B cell (primary cell): Measurements from ENCODE around the gene ADAMTS16. TPM values are rescaled to one million over a fixed set of nuclear protein-coding genes. Genes with fewer than 3 reads are reported as not detected.

Experiments used
- ATAC-seq: fragments of 200-7000 bp; cut with Tn5 transposase; one replicate; pipeline ENCODE4 v1.10.0; 2021; ENCODE audit warnings: low read depth, mild to moderate bottlenecking, moderate number of reproducible peaks, moderate library complexity
- CTCF ChIA-PET: fragments of 350-600 bp; sonication (Branson Sonifier 250); formaldehyde crosslinking; loops from one replicate; lab custom pipeline; 2021; ENCODE audit warnings: antibody characterized with exemption, inconsistent platforms; lab: Charles Lee
- POLR2A ChIA-PET: fragments of 350-600 bp; sonication (Branson Sonifier 250); formaldehyde crosslinking; loops from one replicate; lab custom pipeline; 2021; ENCODE audit warnings: antibody characterized with exemption; lab: Charles Lee
- DNase-seq: peaks from one replicate; pipeline ENCODE4 v3.0.0; 2013
- H2AFZ ChIP-seq: 2 replicates; pipeline ENCODE4 v1.6.1; 2012; ENCODE audit warnings: mild to moderate bottlenecking, low read depth, low read length; ENCODE audit not compliant: insufficient read depth, poor library complexity, severe bottlenecking
- H3K27ac ChIP-seq, 2 donors: 1 replicate in 1 of 2; 2 replicates in 1 of 2; pipeline ENCODE4 v1.5.1; 2012 to 2013; ENCODE audit warnings: low read length in 2 of 2, mild to moderate bottlenecking in 2 of 2, moderate library complexity in 1 of 2
- H3K27me3 ChIP-seq, 4 experiments: fragments of 200-600 bp in 1 of 4; sonication (generic) in 1 of 4; replicated peaks in 1 of 4; 1 replicate in 2 of 4; 2 replicates in 2 of 4; pipeline versions ENCODE4 v1.6.1 to v1.7.0; 2013 to 2016; ENCODE audit warnings: low read length in 3 of 4, mild to moderate bottlenecking in 2 of 4, mixed read lengths in 1 of 4, moderate library complexity in 1 of 4; ENCODE audit not compliant: insufficient read depth in 4 of 4, control insufficient read depth in 3 of 4; ENCODE audit errors: control extremely low read depth in 1 of 4
- H3K36me3 ChIP-seq, 2 experiments: replicated peaks in 1 of 2; 1 replicate in 1 of 2; 2 replicates in 1 of 2; pipeline versions ENCODE4 v1.6.1 to v1.7.1; 2013; ENCODE audit warnings: low read length in 1 of 2; ENCODE audit not compliant: insufficient read depth in 2 of 2, control insufficient read depth in 1 of 2; ENCODE audit errors: control extremely low read depth in 1 of 2, extremely low read depth in 1 of 2
- H3K4me1 ChIP-seq, 2 donors: fragments of 200-600 bp in 1 of 2; sonication (generic) in 1 of 2; 1 replicate in 1 of 2; 2 replicates in 1 of 2; pipeline versions ENCODE4 v1.5.1 to v1.6.1; 2013 to 2017; ENCODE audit warnings: low read length in 2 of 2; ENCODE audit not compliant: control insufficient read depth in 2 of 2, insufficient read depth in 2 of 2
- H3K4me2 ChIP-seq: replicated peaks from 2 replicates; pipeline ENCODE3; 2012; ENCODE audit warnings: mild to moderate bottlenecking, low read depth, low read length; ENCODE audit not compliant: poor library complexity, severe bottlenecking
- H3K4me3 ChIP-seq, 5 experiments: fragments of 200-600 bp in 1 of 5; sonication (generic) in 1 of 5; 1 replicate in 3 of 5; 2 replicates in 2 of 5; pipeline versions ENCODE4 v1.5.1 to v1.7.0; 2011 to 2016; ENCODE audit warnings: low read length in 4 of 5, mild to moderate bottlenecking in 4 of 5, low read depth in 2 of 5, control low read depth in 1 of 5, moderate library complexity in 1 of 5; ENCODE audit not compliant: insufficient read depth in 1 of 5; ENCODE audit errors: control extremely low read depth in 1 of 5, extremely low read depth in 1 of 5
- H3K79me2 ChIP-seq: fragments of 200-600 bp; sonication (generic); one replicate; pipeline ENCODE4 v1.6.0; 2016; ENCODE audit warnings: low read length; ENCODE audit not compliant: control insufficient read depth, insufficient read depth
- H3K9ac ChIP-seq: fragments of 200-600 bp; sonication (generic); 2 replicates; pipeline ENCODE4 v1.6.1; 2017; ENCODE audit warnings: mild to moderate bottlenecking, low read length, moderate library complexity
- H3K9me3 ChIP-seq, 3 donors: one replicate each; pipeline versions ENCODE4 v1.6.1 to v1.7.1; 2013; ENCODE audit warnings: low read length in 2 of 3; ENCODE audit not compliant: control insufficient read depth in 2 of 3, insufficient read depth in 1 of 3; ENCODE audit errors: control extremely low read depth in 1 of 3
- H4K20me1 ChIP-seq: 2 replicates; pipeline ENCODE4 v1.6.0; 2012; ENCODE audit warnings: mild to moderate bottlenecking, low read length; ENCODE audit not compliant: insufficient read depth, control insufficient read depth, poor library complexity, severe bottlenecking
- H3K27ac Mint-ChIP-seq: one replicate; pipeline ENCODE4 v1.8.0; 2021; ENCODE audit warnings: mixed read lengths
- H3K27me3 Mint-ChIP-seq: one replicate; pipeline ENCODE4 v1.8.0; 2021; ENCODE audit warnings: mixed read lengths
- H3K4me1 Mint-ChIP-seq: one replicate; pipeline ENCODE4 v1.8.0; 2021; ENCODE audit warnings: mixed read lengths
- H3K4me3 Mint-ChIP-seq: one replicate; pipeline ENCODE4 v1.8.0; 2021; ENCODE audit warnings: mixed read lengths
- H3K9me3 Mint-ChIP-seq: one replicate; pipeline ENCODE4 v1.8.0; 2022; ENCODE audit warnings: mixed read lengths; ENCODE audit not compliant: insufficient read depth
- CTCF ChIP-seq: fragments of 200-600 bp; IDR thresholded peaks from one replicate; pipeline ENCODE4 v1.8.0; 2022; ENCODE audit warnings: antibody characterized with exemption, mild to moderate bottlenecking
- EZH2 ChIP-seq: IDR thresholded peaks from 2 replicates; pipeline ENCODE4 v1.6.1; 2012; ENCODE audit warnings: borderline replicate concordance, low read depth, mild to moderate bottlenecking, moderate library complexity, low read length; ENCODE audit not compliant: insufficient read depth, poor library complexity, severe bottlenecking
- WGBS: methylation state at CpG from one replicate; pipeline ENCODE4 v1.1.5; 2013; ENCODE audit warnings: missing lambda C conversion rate; ENCODE audit not compliant: insufficient coverage; 5-methylcytosine and 5-hydroxymethylcytosine counted together
- intact Hi-C: fragments of 100-400 bp; cut with micrococcal nuclease; formaldehyde crosslinking; loops from one replicate; pipeline ENCODE4 v1.10.0; 2022
- polyA plus RNA-seq: library from polyadenylated mRNA; depleted of rRNA; stranded (reverse); fragments of >200 nt; gene quantifications from 2 replicates; pipeline ENCODE4 v1.2.3, GENCODE V29; 2012
- total RNA-seq, 2 donors: library from RNA; stranded (reverse); fragments of 120-200 nt in 1 of 2; gene quantifications; 1 replicate in 1 of 2; 2 replicates in 1 of 2; pipeline versions ENCODE4 v1.2.3 to v1.2.4, GENCODE V29; 2013 to 2022

ADAMTS16 gene
- total and polyA plus RNA-seq, 2 donors (not counting 1 experiment from before 2014, with no cell fraction given): not detected

- ATAC-seq: no peak
These were observed 101.9 kb downstream of the ADAMTS16 start for GRCh38 chr5:5242056-5242455.

DNA sequence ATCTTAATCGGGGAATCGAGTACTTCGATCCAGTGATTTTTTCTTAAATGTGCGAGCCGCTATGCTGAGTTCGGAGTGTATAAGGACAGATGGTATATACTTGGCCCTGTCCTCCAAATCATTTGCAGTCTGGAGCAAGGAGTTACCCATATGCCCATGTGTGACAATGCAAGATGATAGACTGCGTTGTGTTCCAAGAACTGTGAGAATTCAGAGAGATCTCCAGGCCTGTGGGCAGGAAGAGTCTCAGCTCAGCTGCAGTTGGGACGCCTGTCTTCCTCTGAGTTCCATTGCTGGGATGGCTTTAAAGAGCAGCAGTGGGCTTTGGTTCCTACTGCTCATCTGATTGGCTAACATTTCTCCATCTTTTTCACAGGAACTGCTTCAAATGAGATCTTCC, 106.6 kb downstream of the ADAMTS16 start:
- TF ChIP-seq CTCF (no peak), EZH2 (no peak)
- Histone ChIP-seq H3K27me3 (no peaks in the 10 kb centered on the region), H2AFZ (no peak overlapping the region), H3K27ac (no peak overlapping the region), H3K4me2 (no peak overlapping the region), H3K36me3 (no peaks in the 10 kb centered on the region), H3K4me3 (no peak overlapping the region), H3K4me1 (no peaks in the 10 kb centered on the region), H4K20me1 (no peaks in the 10 kb centered on the region), H3K9me3 (peaks cover 0 to 3% (median 0%) of the 10 kb centered on the region in 3 donors), H3K79me2 (no peaks in the 10 kb centered on the region), H3K9ac (no peak overlapping the region)
- Mint-ChIP-seq H3K4me1 (no peaks in the 10 kb centered on the region), H3K27me3 (peaks cover 4% of the 10 kb centered on the region), H3K9me3 (no peaks in the 10 kb centered on the region), H3K27ac (no peak overlapping the region), H3K4me3 (no peak overlapping the region)
- no peak for DNase-seq
- CTCF ChIA-PET: no interaction called here
- no peak for ATAC-seq
- POLR2A ChIA-PET: no interaction called here
- intact Hi-C loops: no loop called here
- 93% methylated on average over 8 of the region's 8 CpGs for whole genome bisulfite sequencing

More at GRCh38 chr5:5242056-5242455, 101.9 kb downstream of the ADAMTS16 start:
- Histone ChIP-seq H3K4me1 (no peaks in the 10 kb centered on the region), H3K27me3 (no peaks in the 10 kb centered on the region), H2AFZ (no peak overlapping the region), H3K9ac (no peak overlapping the region), H3K4me3 (no peak overlapping the region), H4K20me1 (no peaks in the 10 kb centered on the region), H3K4me2 (no peak overlapping the region), H3K9me3 (peaks cover 0 to 3% (median 0%) of the 10 kb centered on the region in 3 donors), H3K79me2 (no peaks in the 10 kb centered on the region), H3K27ac (no peak overlapping the region), H3K36me3 (no peaks in the 10 kb centered on the region)
- Mint-ChIP-seq H3K27ac (no peak overlapping the region), H3K4me1 (no peaks in the 10 kb centered on the region), H3K27me3 (peaks cover 4% of the 10 kb centered on the region), H3K9me3 (no peaks in the 10 kb centered on the region), H3K4me3 (no peak overlapping the region)
- ChIA-PET CTCF (no interaction called here), POLR2A (no interaction called here)
- TF ChIP-seq EZH2 (no peak), CTCF (no peak)
- intact Hi-C loops: no loop called here
- 91% methylated on average over 8 of the region's 11 CpGs for WGBS
- no peak for DNase-seq
